ENCODE measurements around the gene WASL.

DNA sequence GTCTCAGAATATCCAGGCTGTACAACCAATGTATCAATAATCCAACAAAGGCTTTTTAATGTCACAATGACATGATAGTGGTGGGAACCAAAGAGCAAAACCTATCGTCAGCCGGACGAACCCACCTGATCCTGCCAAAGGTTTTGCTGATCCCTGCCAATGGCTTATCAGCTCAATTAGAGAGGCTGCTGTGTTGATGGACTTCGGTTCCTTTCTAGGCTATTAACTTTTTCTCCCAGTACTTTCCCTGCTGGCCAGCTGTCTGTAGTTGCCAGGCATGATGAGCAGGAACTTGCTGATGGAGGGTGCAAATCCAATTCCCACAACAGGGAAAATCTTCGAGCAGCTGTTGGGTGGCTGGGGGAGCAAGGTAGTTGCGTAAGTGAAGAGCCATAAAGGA lies 90.8 kb downstream of the WASL start:
- no peak for TF ChIP-seq POLR2A (IDR thresholded peaks at IDR 0.05)
- TF ChIP-seq, protein P1, sequence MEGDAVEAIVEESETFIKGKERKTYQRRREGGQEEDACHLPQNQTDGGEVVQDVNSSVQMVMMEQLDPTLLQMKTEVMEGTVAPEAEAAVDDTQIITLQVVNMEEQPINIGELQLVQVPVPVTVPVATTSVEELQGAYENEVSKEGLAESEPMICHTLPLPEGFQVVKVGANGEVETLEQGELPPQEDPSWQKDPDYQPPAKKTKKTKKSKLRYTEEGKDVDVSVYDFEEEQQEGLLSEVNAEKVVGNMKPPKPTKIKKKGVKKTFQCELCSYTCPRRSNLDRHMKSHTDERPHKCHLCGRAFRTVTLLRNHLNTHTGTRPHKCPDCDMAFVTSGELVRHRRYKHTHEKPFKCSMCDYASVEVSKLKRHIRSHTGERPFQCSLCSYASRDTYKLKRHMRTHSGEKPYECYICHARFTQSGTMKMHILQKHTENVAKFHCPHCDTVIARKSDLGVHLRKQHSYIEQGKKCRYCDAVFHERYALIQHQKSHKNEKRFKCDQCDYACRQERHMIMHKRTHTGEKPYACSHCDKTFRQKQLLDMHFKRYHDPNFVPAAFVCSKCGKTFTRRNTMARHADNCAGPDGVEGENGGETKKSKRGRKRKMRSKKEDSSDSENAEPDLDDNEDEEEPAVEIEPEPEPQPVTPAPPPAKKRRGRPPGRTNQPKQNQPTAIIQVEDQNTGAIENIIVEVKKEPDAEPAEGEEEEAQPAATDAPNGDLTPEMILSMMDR (IDR thresholded peaks at IDR 0.05) = no peak

All from testis (tissue), 2 donors.